SJSA1 (cell line): ENCODE data around the gene PELI2. TPM values are rescaled to one million over a fixed set of nuclear protein-coding genes. Genes with fewer than 3 reads are reported as not detected.
"Not testable (repeated sequence)": the region's sequence is repeated elsewhere in the genome, so short reads cannot be mapped to it uniquely, and the experiment has no call there.

ENCODE experiments used
- DNase-seq, 2 experiments: peaks; one replicate each; pipeline ENCODE4 v3.0.0-alpha.2; 2015 to 2020; ENCODE audit warnings: low spot score in 2 of 2, low read depth in 1 of 2
- H3K27ac ChIP-seq: fragments of 250-450 bp; sonication (Bioruptor Pico); 2 replicates; pipeline ENCODE4 v1.5.1; 2020; ENCODE audit warnings: mild to moderate bottlenecking, moderate library complexity
- H3K27me3 ChIP-seq: fragments of 250-450 bp; sonication (Bioruptor Pico); replicated peaks from 2 replicates; pipeline ENCODE4 v1.5.1; 2020; ENCODE audit warnings: mild to moderate bottlenecking, moderate library complexity
- H3K36me3 ChIP-seq: fragments of 250-450 bp; sonication (Bioruptor Pico); 2 replicates; pipeline ENCODE4 v1.5.1; 2020; ENCODE audit warnings: mild to moderate bottlenecking
- H3K4me1 ChIP-seq: fragments of 250-450 bp; sonication (Bioruptor Pico); replicated peaks from 2 replicates; pipeline ENCODE4 v1.6.1; 2021; ENCODE audit warnings: mild to moderate bottlenecking
- H3K4me3 ChIP-seq: fragments of 250-450 bp; sonication (Bioruptor Pico); 2 replicates; pipeline ENCODE4 v1.5.1; 2020; ENCODE audit warnings: mild to moderate bottlenecking
- H3K9me3 ChIP-seq: fragments of 250-450 bp; sonication (Bioruptor Pico); replicated peaks from 2 replicates; pipeline ENCODE4 v1.5.1; 2020; ENCODE audit warnings: mild to moderate bottlenecking
- total RNA-seq: library from RNA; depleted of rRNA; stranded (reverse); fragments of >200 nt; shearing (Covaris generic); gene quantifications from 2 replicates; pipeline ENCODE4 v1.2.3, GENCODE V29; 2014

The PELI2 gene
- total RNA-seq, 1 experiment from 2014 or later = 9.6 TPM

DNA sequence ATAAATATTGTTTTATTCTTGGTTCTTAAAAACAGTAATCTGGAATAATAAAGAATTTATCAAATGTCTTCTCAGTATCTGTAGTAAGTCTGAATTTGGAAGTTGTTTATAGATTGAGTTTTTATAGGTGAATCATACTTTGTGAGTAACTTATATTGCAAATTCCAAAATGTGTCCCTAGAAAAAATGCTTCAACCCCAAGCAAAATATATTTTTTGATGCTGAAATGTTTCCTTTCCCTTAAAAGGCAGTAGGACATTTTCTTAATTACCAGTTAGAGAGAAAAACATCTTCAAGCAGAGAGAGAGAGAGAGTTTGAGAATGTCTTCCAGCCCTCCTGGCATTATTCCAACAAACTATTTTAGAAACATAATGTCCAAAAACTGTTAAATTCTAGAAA lies 37.9 kb downstream of the PELI2 start:
- Histone ChIP-seq H3K4me1 (peaks cover 7% of the 10 kb centered on the region; the same call in 1 of the 2 replicates), H3K9me3 (no peaks in the 10 kb centered on the region), H3K27ac (no peak overlapping the region), H3K4me3 (no peak overlapping the region), H3K27me3 (no peaks in the 10 kb centered on the region), H3K36me3 (no peaks in the 10 kb centered on the region)
- DNase-seq = no peak

DNA sequence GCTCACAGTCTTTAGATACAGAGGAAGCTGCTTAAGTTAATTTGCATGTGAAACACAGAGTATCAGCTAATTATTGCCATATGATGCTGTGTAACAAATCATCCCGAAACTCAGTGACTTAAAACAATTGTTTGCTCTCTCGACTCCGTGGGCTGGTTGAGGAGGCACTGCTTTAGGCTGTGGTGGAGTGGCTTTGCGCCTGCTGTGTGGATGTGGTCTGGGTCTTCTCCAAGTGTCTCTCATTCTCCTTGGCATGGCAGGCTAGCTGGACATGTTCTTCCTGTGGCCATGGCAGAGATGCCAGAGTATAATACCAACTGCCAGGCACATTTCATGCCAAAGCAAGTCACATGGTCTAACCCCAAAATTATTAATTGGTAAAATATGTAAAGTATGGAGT lies 40.9 kb downstream of the PELI2 start:
- no peak for DNase-seq

DNA sequence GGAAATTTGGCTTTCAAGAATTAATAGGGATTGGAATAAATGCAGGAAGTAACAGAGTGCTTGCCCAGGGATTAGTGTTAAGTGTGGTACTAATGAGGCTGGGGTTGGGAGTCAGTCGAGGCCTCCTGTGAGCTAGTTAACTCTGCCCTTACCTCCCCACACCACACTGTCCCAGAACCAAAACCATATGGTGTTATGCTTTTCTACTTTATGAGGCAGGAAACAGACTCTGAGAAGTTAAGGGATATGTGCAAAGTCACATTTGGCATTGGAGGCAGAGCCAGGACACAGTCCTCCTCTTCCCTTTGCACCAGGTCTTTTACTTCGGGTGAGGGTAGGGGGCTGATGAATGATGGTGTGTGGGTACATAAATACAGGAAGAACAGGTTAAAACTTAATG lies 41.9 kb downstream of the PELI2 start:
- H3K27me3 ChIP-seq = no peaks in the 10 kb centered on the region
- no peak overlapping the region for H3K27ac ChIP-seq
- no peak overlapping the region for H3K4me3 ChIP-seq
- H3K9me3 ChIP-seq = peaks cover 3% of the 10 kb centered on the region; the same call in 1 of the 2 replicates
- no peak for DNase-seq
- no peaks in the 10 kb centered on the region for H3K36me3 ChIP-seq
- H3K4me1 ChIP-seq = peaks cover 7% of the 10 kb centered on the region; the same call in 1 of the 2 replicates

More for the DNA sequence above, 40.9 kb downstream of the PELI2 start:
- Histone ChIP-seq H3K27ac (no peak overlapping the region), H3K36me3 (no peaks in the 10 kb centered on the region), H3K9me3 (peaks cover 3% of the 10 kb centered on the region; the same call in 1 of the 2 replicates), H3K4me1 (peaks cover 7% of the 10 kb centered on the region; the same call in 1 of the 2 replicates), H3K27me3 (no peaks in the 10 kb centered on the region), H3K4me3 (no peak overlapping the region)

GRCh38 chr14:56161658-56162057 lies 43.4 kb downstream of the PELI2 start:
- H3K27me3 ChIP-seq = no peaks in the 10 kb centered on the region
- H3K27ac ChIP-seq = no peak overlapping the region
- H3K36me3 ChIP-seq = no peaks in the 10 kb centered on the region
- no peak overlapping the region for H3K4me3 ChIP-seq
- H3K9me3 ChIP-seq = peaks cover 14% of the 10 kb centered on the region
- no peak for DNase-seq
- H3K4me1 ChIP-seq = no peaks in the 10 kb centered on the region

GRCh38 chr14:56162476-56162875 lies 44.3 kb downstream of the PELI2 start:
- H3K4me3 ChIP-seq = no peak overlapping the region
- no peak for DNase-seq
- no peak overlapping the region for H3K27ac ChIP-seq
- no peaks in the 10 kb centered on the region for H3K4me1 ChIP-seq
- H3K9me3 ChIP-seq = peaks cover 14% of the 10 kb centered on the region
- no peaks in the 10 kb centered on the region for H3K36me3 ChIP-seq
- H3K27me3 ChIP-seq = no peaks in the 10 kb centered on the region

- H3K27ac ChIP-seq, H3K4me1 ChIP-seq, H3K36me3 ChIP-seq, H3K27me3 ChIP-seq, DNase-seq, H3K4me3 ChIP-seq: not testable (repeated sequence)
- H3K9me3 ChIP-seq = peaks cover 14% of the 10 kb centered on the region
Observed at GRCh38 chr14:56166579-56166978, 48.4 kb downstream of the PELI2 start.

DNA sequence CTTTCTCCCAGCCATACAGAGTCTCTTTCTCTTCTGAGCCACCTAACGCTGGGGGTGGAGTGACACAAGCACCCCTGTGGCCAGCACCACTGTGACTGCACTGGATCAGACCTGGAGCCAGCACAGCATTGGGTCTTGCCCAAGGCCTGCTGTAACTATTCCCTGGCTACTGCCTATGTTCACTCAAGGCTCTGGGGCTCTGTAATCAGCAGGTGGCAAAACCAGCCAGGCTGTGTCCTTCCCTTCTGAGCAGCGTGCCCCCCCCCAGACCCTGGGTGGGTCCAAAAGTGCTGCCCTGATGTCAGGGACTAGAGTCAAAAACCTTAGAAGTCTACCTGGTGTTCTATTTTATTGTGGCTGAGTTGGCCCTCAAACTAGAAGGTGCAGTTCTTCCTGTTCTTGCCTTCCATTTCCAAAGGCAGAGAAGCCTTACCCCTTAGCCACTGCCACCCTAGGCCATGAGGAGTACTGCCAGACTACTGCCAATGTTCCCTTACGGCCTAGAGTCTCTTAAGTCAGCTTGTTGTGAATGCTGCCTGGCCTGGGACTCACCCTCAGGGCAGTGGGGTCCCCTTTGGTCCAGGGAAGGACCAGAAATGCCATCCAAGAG lies 49.9 kb downstream of the PELI2 start:
- no peak for DNase-seq
- H3K4me1 ChIP-seq = peaks cover 16% of the 10 kb centered on the region

DNA sequence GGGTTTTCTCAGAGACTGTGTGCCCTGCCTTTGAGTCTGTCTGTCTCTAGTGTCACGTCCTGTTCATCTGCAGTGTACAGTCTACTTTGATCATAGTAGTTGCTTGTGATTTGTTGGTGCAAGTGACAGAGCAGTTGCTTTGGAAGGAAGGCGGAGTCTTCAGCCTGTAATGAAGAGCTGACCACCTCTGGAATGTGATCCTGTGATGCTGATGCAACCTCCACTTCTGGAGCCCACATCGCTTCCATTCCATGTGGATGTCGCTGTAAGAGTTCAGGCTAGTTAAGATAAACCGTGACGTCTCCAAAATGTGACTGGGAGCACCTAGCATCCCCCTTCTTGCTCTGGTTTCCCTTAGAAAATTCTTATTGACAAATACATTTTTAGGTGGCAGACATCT lies 51.8 kb downstream of the PELI2 start:
- H3K4me3 ChIP-seq = no peak overlapping the region
- no peak overlapping the region for H3K27ac ChIP-seq
- 0 out of 2 replicates have a peak, but pooled peaks cover 3% of the 10 kb centered on the region for H3K36me3 ChIP-seq
- H3K9me3 ChIP-seq = peaks cover 10% of the 10 kb centered on the region; the same call in 1 of the 2 replicates
- H3K4me1 ChIP-seq = peaks cover 25% of the 10 kb centered on the region
- no peak for DNase-seq
- no peaks in the 10 kb centered on the region for H3K27me3 ChIP-seq

More for the DNA sequence above, 49.9 kb downstream of the PELI2 start:
- Histone ChIP-seq H3K27me3 (no peaks in the 10 kb centered on the region), H3K36me3 (no peaks in the 10 kb centered on the region), H3K4me3 (no peak overlapping the region), H3K27ac (no peak overlapping the region), H3K9me3 (peaks cover 14% of the 10 kb centered on the region)

DNA sequence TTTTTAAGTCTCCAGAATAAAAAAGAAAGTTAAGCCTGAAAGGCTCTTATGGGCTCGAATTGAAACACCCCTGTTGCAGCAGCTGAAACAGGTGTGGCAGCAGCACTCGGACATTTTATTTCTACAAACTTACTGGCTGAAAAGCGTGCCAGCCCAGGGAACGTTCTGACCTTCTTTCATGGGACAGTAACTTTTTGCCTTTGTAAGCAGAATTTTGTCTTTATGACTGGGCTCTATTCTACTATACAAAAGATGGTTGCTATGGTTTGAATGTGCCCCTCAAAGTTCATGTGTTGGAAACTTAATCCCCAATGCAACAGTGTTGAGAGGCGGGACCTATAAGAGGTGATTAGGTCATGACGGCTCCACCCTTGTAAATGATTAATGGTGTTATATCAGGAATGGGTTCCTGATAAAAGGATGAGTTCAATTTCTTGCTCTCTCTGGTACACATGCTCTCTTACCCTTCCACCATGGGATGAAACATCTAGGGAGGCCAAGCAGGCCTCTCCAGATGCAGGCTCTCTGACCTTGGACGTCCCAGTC lies 52.7 kb downstream of the PELI2 start:
- no peak for DNase-seq
- 0 out of 2 replicates have a peak, but pooled peaks cover 3% of the 10 kb centered on the region for H3K36me3 ChIP-seq
- H3K27me3 ChIP-seq = no peaks in the 10 kb centered on the region
- peaks cover 3% of the 10 kb centered on the region; the same call in 1 of the 2 replicates for H3K9me3 ChIP-seq
- no peak overlapping the region for H3K4me3 ChIP-seq
- no peak overlapping the region for H3K27ac ChIP-seq
- H3K4me1 ChIP-seq = peaks cover 25% of the 10 kb centered on the region

DNA sequence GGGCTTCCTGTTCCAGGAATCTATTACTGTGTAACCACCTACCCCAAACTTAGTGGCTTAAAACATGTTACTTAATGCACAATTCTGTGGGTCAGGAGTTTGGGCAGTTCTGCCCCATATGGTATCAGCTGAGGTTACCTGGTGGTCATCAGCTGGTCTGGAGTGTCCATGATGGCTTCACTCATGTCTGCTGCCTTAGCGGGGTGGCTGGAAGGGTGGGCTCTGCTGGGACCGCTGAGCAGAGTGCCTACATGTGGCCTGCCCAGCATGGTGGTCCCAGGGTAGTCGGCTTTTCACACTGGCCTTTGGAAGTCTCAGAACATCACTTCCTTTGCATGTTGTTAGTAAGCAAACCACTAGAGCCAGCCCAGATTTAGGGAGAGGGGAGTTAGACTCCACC lies 53.9 kb downstream of the PELI2 start:
- Histone ChIP-seq H3K36me3 (0 out of 2 replicates have a peak, but pooled peaks cover 3% of the 10 kb centered on the region), H3K9me3 (no peaks in the 10 kb centered on the region), H3K4me3 (no peak overlapping the region), H3K27me3 (no peaks in the 10 kb centered on the region), H3K27ac (peak overlapping the region; percentile 88), H3K4me1 (peaks cover 29% of the 10 kb centered on the region)
- DNase-seq = no peak

GRCh38 chr14:56172571-56172971 lies 54.4 kb downstream of the PELI2 start:
- peak overlapping the region; percentile 88 for H3K27ac ChIP-seq
- no peak overlapping the region for H3K4me3 ChIP-seq
- 0 out of 2 replicates have a peak, but pooled peaks cover 3% of the 10 kb centered on the region for H3K36me3 ChIP-seq
- H3K9me3 ChIP-seq = no peaks in the 10 kb centered on the region
- peaks cover 29% of the 10 kb centered on the region for H3K4me1 ChIP-seq
- peak in 1 of 2 experiments; percentile 88 for DNase-seq
- H3K27me3 ChIP-seq = no peaks in the 10 kb centered on the region

DNA sequence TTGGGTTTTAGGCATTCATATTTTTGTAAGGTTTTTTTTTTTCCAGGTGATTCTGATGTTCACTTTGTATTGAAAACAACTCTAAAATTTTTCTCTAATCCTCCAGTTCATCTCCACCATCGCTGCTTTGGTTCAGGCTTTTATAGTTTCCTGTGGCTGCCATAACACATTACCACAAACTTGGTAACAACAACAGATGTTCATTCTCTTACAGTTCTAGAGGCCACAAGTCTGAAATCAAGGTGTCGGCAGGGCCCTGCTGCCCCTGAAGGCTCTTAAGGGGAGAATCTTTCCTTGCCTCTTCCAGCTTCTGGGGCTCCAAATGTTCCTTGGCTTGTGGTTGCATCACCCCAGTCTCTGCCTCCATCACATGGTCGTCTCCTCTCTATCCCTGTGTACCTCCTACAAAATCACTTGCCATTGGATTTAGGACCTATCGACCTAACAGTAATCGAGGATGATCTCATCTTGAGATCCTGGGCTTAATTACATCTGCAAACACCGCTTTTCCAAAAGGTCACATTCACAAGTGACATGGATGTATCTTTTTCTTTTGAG lies 55.2 kb downstream of the PELI2 start:
- no peaks in the 10 kb centered on the region for H3K9me3 ChIP-seq
- peak in 1 of 2 experiments; percentile 12 for DNase-seq
- no peaks in the 10 kb centered on the region for H3K27me3 ChIP-seq
- 0 out of 2 replicates have a peak, but pooled peaks cover 3% of the 10 kb centered on the region for H3K36me3 ChIP-seq
- H3K27ac ChIP-seq = peak overlapping the region; percentile 88
- no peak overlapping the region for H3K4me3 ChIP-seq
- peaks cover 29% of the 10 kb centered on the region for H3K4me1 ChIP-seq

GRCh38 chr14:56175773-56176172 lies 57.6 kb downstream of the PELI2 start:
- 0 out of 2 replicates have a peak, but pooled peaks cover 3% of the 10 kb centered on the region for H3K36me3 ChIP-seq
- peaks cover 29% of the 10 kb centered on the region for H3K4me1 ChIP-seq
- H3K27me3 ChIP-seq = no peaks in the 10 kb centered on the region
- H3K4me3 ChIP-seq = no peak overlapping the region
- H3K27ac ChIP-seq = no peak overlapping the region
- DNase-seq = no peak
- H3K9me3 ChIP-seq = no peaks in the 10 kb centered on the region

DNA sequence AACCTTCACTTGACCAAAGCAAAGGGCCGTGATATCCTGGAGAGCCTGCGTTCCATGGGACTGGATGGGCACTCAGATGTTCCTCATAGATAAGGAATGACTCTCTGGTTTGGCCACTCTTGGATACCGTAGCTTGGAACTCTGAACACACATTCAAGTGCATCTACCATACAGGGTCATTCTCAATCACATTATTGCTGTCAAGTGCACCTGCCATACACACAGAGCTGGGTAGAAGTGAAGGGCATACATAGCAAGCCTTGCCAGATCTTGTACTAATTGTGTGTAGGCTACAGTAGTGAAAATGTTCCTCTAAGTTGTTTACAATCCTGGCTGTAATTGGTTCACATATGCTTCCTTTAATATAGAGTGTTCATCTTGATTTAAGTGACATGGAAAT lies 58.3 kb downstream of the PELI2 start:
- H3K4me3 ChIP-seq = no peak overlapping the region
- H3K4me1 ChIP-seq = peaks cover 27% of the 10 kb centered on the region
- H3K27me3 ChIP-seq = no peaks in the 10 kb centered on the region
- DNase-seq = no peak
- H3K27ac ChIP-seq = no peak overlapping the region
- H3K36me3 ChIP-seq = 0 out of 2 replicates have a peak, but pooled peaks cover 3% of the 10 kb centered on the region
- no peaks in the 10 kb centered on the region for H3K9me3 ChIP-seq
